Neutrophil (primary cell): ENCODE data around the gene LDLR.

Experiments
- H3K27ac ChIP-seq: fragments of 200-600 bp; sonication (generic); 2 replicates; pipeline ENCODE4 v1.5.1; 2016; ENCODE audit warnings: mild to moderate bottlenecking, moderate library complexity
- H3K27me3 ChIP-seq: fragments of 200-600 bp; sonication (generic); 2 replicates; pipeline ENCODE4 v1.6.0; 2016; ENCODE audit warnings: mild to moderate bottlenecking
- H3K36me3 ChIP-seq: fragments of 200-600 bp; sonication (generic); 2 replicates; pipeline ENCODE4 v1.5.1; 2017
- H3K4me1 ChIP-seq, 2 experiments: fragments of 200-600 bp in 1 of 2; sonication (generic) in 1 of 2; 1 replicate in 1 of 2; 2 replicates in 1 of 2; pipeline versions ENCODE4 v1.5.1 to v1.6.1; 2013 to 2016; ENCODE audit warnings: low read depth in 1 of 2, low read length in 1 of 2, mild to moderate bottlenecking in 1 of 2, moderate library complexity in 1 of 2; ENCODE audit not compliant: control insufficient read depth in 1 of 2, insufficient read depth in 1 of 2
- H3K4me3 ChIP-seq, 2 experiments: fragments of 200-600 bp in 1 of 2; sonication (generic) in 1 of 2; 1 replicate in 1 of 2; 2 replicates in 1 of 2; pipeline ENCODE4 v1.5.1; 2013 to 2016; ENCODE audit warnings: low read depth in 1 of 2, low read length in 1 of 2, mild to moderate bottlenecking in 1 of 2, moderate library complexity in 1 of 2
- H3K9me3 ChIP-seq: fragments of 200-600 bp; sonication (generic); 2 replicates; pipeline ENCODE4 v1.5.1; 2016
- CTCF ChIP-seq: fragments of 200-600 bp; sonication (generic); IDR thresholded peaks from 2 replicates; pipeline ENCODE4 v1.5.1; 2016; ENCODE audit warnings: antibody characterized with exemption

The LDLR gene

GRCh38 chr19:11054628-11055027 is 34.6 kb upstream of the LDLR start:
- H3K27me3 ChIP-seq, result no peaks in the 10 kb centered on the region
- no peaks in the 10 kb centered on the region for H3K9me3 ChIP-seq
- no peak overlapping the region for H3K4me3 ChIP-seq
- no peak overlapping the region for H3K27ac ChIP-seq
- H3K4me1 ChIP-seq, result peaks cover 7 to 9% of the 10 kb centered on the region in 2 experiments
- peaks cover 23% of the 10 kb centered on the region for H3K36me3 ChIP-seq
- no peak for TF ChIP-seq CTCF

GRCh38 chr19:11058246-11059030 is 30.8 kb upstream of the LDLR start:
- Histone ChIP-seq H3K36me3 (peaks cover 47% of the 10 kb centered on the region), H3K27me3 (no peaks in the 10 kb centered on the region), H3K9me3 (no peaks in the 10 kb centered on the region), H3K27ac (no peak overlapping the region), H3K4me1 (peaks cover 0 to 5% of the 10 kb centered on the region in 2 experiments), H3K4me3 (no peak overlapping the region)
- TF ChIP-seq CTCF, result no peak

- Histone ChIP-seq H3K27me3 (no peaks in the 10 kb centered on the region), H3K36me3 (peaks cover 47% of the 10 kb centered on the region), H3K4me3 (no peak overlapping the region), H3K9me3 (no peaks in the 10 kb centered on the region), H3K4me1 (peaks cover 0 to 6% of the 10 kb centered on the region in 2 experiments), H3K27ac (no peak overlapping the region)
- TF ChIP-seq CTCF, result no peak
Measured at GRCh38 chr19:11059511-11060358, 29.5 kb upstream of the LDLR start.

GRCh38 chr19:11061952-11062351 is 27.3 kb upstream of the LDLR start:
- Histone ChIP-seq H3K4me1 (peaks cover 0 to 8% of the 10 kb centered on the region in 2 experiments), H3K4me3 (no peak overlapping the region), H3K9me3 (no peaks in the 10 kb centered on the region), H3K36me3 (peaks cover 36% of the 10 kb centered on the region), H3K27me3 (no peaks in the 10 kb centered on the region), H3K27ac (no peak overlapping the region)
- no peak for TF ChIP-seq CTCF

- Histone ChIP-seq H3K4me3 (no peak overlapping the region), H3K36me3 (peaks cover 32% of the 10 kb centered on the region), H3K9me3 (no peaks in the 10 kb centered on the region), H3K27me3 (no peaks in the 10 kb centered on the region), H3K4me1 (peaks cover 0 to 8% of the 10 kb centered on the region in 2 experiments), H3K27ac (no peak overlapping the region)
- TF ChIP-seq CTCF, result no peak
Measured at GRCh38 chr19:11063434-11063833, 25.8 kb upstream of the LDLR start.
